AG08395 (cell line): Measurements from ENCODE around the gene CCDC18.
A peak's percentile ranks its signal among the peaks of the same experiment; 100 is the strongest.
"Not testable (repeated sequence)": the region's sequence is repeated elsewhere in the genome, so short reads cannot be mapped to it uniquely, and the experiment has no call there.

Experiments
- DNase-seq: peaks from one replicate; pipeline ENCODE4 v3.0.0; 2012; ENCODE audit warnings: mixed read lengths, low spot score

CCDC18 gene

DNA sequence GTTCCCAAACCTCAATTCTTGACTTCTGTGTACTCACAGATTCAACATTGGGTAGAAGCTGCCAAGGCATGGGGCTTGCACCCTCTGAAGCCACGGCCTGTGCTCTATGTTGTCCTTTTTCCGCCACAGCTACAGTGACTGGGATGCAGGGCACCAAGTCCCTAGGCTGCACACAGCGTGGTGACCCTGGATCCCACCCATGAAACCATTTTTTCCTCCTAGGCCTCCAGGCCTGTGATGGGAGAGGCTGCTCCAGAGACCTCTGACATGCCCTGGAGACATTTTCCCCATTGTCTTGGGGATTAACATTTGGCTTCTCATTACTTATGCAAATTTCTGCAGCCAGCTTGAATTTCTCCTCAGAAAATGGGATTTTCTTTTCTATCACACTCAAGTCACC is 62.7 kb downstream of the CCDC18 start:
- not testable (repeated sequence) for DNase-seq

DNA sequence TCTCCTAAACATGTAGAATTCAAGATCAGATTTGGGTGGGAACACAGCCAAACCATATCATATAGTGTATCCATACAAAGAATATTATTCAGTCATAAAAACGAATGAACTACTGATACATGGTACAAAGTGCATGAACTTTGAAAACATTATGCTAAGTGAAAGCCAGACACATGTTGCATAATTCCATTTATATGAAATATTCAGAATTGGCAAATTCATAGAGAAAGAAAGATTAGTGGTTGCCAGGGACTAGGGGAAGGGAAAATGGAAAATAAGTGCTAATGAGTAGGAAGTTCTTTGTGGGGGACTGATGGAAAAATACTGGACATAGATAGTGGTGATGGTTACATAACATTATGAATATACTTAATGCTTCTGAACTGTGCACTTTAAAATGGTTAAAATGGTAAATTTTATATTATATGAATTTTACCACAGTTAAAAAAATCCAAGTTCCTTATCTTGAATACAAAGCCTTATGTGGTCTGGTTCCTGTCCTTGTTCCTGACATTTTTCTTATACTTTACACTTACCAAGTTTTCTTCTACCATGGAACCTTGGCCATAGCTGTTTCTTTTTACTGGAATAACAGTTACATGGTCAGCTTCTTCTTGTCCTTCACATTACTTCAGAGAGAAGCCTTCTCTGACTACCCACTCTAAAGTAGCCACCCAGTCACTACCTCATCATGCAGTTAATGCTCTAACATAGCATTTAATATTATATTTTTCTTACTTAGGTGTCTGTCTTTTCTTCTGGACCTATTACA is 64.0 kb downstream of the CCDC18 start:
- DNase-seq: no peak

DNA sequence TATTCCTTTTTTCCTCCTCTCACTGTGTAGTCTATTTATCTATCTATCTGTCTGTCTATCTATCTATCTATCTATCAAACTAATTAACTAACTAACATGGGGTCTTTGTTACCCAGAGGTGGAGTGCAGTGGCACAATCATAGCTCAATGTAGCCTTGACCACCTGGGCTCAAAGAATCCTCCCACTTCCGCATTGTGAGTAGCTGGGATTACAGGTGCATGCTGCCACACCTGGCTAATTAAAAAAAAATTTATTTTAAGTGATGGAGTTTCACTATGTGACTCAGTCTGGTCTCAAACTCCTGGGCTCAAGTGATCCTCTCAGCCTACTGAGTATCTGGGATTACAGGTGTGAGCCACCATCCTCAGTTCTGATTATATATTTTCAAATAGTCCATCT is 71.4 kb downstream of the CCDC18 start:
- no peak for DNase-seq

DNA sequence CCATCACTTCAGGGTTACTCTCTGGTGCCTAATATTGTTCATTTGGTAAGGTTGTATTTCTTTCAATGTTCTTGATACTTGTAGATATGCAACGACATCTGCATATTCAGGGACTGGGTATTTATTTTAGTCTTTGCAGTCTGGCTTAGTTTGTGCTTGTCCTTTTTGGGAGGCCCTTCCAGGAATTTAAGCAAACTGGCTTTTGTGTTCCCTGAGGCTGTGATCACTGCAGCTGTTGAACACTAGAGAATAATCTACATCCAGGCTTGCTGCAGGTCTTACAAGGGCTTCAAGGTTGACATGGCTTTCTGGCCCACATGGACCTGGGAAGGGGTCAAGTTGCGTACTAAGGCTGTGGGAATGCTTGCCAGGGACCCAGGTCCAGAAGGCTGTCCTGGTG is 72.1 kb downstream of the CCDC18 start:
- DNase-seq: no peak

DNA sequence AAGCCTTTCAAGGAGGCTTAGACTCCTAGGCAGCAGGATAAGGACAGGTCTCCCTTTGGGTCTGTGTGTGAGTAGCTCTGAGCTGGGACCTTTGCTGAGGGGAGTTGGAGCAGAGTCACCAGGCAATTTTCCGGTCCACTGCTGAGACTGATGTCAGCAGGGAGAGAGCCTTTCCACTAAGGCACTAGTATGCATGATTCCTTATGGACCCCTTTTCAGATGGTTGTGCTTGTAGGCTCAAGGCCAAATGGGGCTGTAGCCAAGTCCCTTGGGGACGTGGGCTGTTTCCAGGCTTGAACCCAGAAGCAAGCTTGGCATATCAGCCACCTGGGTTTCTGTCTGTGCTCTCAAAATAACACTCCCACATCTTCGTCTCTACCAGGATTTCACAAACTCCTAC is 73.0 kb downstream of the CCDC18 start:
- no peak for DNase-seq

DNA sequence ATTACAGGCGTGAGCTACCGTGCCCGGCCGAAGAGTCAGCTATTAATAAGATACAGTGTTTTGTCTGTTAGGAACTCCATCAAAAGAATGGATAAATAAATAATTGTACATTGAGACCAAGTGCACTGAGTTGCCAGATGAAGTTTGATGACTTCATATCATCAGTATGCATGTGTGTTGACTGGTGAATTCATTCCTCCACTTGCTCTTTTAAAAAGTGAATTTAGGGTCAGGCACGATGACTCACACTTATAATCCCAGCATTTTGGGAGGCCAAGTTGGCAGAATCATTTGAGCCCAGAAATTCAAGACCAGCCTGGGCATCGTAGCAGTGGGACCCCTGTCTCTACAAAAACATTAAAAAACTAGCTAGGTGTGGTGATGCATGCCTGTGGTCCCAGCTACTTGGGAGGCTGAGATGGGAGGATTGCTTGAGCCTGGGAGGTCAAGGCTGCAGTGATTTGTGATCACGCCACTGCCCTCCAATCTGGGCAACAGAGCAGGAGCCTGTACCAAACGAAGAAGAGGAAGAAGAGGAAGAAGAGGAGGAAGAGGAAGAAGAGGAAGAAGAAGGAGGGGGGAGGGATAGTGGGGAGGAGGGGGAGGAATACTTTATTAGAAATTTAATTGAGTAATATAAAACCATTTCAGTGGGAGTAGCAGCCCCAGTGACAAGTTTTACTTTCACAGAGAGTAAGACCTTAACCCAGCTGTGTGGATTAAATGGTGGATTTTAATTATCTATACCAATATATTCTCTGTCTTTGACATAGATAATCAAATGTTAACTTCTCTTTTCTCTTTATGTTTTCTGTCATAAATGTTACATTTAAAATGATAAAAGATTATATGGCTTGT is 74.9 kb downstream of the CCDC18 start:
- DNase-seq: peak; percentile 57

DNA sequence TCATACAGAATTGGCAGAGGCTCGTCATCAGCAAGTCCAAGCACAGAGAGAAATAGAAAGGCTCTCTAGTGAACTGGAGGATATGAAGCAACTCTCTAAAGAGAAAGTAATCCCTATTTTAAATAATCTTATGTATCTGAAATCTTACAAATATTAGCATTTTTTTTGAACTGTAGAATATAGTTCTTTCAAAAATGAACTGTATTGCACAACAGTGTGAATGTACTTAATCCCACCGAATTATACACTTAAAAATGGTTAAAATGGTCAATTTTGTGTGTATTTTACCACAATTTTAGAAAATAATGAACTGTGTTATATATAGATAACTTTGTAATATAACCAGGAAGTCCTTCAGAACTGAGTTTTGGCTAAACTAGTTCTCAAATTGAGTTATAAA is 75.9 kb downstream of the CCDC18 start:
- DNase-seq: no peak

DNA sequence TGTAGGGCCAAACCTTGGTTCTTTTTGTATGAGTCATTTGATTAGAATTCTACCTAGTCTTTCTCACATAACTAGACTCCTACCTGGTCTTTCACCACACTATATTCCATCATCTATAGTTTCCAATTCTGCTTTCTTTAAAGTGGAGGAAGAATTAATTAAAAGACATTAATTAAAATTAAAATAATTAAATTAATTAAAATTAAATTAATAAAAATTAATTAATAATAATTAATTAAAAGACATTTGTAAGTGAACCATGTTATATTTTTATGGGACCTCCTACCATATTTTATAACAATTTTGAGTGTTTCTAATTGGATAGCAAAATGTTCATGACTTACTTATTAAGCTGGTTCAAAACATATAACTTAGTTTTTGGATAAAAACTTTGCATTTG is 77.4 kb downstream of the CCDC18 start:
- no peak for DNase-seq

DNA sequence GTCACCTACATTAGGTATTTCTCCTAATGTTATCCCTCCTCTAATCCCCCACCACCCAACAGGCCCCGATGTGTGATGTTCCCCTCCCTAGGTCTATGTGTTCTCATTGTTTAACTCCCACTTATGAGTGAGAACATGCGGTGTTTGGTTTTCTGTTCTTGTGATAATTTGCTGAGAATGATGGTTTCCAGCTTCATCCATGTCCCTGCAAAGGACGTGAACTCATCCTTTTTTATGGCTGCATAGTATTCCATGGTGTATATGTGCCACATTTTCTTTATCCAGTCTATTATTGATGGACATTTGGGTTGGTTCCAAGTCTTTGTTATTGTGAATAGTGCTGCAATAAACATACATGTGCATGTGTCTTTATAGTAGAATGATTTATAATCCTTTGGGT is 80.2 kb downstream of the CCDC18 start:
- not testable (repeated sequence) for DNase-seq

DNA sequence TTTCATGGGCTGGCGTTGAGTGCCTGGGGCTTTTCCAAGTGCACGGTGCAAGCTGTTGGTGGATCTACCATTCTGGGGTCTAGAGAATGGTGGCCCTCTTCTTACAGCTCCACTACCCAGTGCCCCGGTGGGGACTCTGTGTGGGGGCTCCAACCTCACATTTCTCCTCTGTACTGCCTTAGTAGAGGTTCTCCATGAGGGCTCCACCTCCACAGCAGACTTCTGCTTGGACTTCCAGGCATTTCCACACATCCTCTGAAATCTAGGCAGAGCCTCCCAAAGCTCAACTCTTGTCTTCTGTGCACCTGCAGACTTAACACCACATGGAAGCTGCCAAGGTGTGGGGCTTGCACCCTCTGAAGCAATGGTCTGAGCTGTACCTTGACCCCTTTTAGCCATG is 82.1 kb downstream of the CCDC18 start:
- no peak for DNase-seq

DNA sequence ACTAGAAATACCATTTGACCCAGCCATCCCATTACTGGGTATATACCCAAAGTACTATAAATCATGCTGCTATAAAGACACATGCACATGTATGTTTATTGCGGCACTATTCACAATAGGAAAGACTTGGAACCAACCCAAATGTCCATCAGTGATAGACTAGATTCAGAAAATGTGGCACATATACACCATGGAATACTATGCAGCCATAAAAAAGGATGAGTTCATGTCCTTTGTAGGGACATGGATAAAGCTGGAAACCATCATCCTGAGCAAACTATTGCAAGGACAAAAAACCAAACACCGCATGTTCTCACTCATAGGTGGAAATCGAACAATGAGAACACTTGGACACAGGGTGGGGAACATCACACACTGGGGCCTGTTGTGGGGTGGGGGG is 88.4 kb downstream of the CCDC18 start:
- not testable (repeated sequence) for DNase-seq

DNA sequence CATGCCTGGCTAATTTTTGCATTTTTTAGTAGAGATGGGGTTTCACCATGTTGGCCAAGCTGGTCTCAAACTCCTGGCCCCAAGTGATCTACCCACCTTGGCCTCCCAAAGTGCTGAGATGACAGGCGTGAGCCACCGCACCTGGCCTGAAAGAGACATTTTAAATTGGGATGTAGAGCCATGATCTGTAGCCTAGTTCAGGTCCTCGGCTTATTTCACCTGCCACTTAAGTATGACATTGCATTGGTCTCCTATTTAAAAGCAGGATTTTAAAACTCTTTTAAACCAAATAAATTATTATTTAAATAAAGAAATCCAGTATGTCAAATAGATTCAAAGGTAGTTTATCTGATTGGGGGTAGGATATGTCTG is 94.7 kb downstream of the CCDC18 start:
- DNase-seq: not testable (repeated sequence)

DNA sequence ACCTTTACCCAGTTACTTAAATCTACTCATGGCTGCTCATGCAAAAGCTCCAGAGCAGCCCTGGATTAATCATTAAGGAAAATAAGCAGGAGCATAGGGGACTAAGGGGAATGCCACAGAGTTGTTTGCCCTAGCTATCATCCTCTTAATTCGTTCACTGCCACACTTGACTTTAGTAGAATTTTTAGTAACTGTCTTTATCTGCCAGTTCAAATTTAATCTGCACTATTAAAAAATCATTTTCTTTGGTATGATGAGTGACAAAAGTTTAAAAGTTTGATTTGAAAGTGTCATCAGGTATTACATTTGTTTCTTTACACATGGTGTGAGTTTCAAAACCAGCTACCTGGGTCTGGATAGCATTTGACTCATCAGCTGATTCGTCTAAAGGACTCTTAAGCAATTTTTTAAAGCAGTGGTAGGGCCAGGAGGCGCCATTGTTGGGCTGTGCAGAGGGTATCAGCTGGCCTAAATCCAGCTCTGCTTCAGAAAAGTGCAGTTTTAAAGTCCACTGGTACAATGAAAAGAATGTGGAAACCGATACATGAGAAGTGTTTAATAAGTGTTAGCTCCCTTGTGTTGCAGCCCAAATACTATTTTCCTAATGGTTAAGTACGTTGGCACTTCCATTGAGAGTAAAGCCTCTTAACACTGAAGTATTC is 95.2 kb downstream of the CCDC18 start:
- DNase-seq: no peak

DNA sequence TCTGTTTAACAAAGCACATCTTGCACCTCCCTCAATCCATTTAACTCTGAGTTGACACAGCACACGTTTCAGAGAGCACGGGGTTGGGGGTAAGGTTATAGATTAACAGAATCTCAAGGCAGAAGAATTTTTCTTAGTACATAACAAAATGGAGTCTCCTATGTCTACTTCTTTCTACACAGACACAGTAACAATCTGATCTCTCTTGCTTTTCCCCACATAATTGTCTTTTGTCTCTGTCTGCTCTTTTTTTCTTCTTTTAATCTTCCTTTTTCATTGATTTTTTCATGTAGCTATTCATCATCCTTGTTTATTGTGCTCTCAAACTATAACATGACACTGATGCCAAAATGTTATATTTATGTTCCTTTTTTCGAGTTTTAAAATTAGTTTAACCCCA is 97.0 kb downstream of the CCDC18 start:
- not testable (repeated sequence) for DNase-seq

DNA sequence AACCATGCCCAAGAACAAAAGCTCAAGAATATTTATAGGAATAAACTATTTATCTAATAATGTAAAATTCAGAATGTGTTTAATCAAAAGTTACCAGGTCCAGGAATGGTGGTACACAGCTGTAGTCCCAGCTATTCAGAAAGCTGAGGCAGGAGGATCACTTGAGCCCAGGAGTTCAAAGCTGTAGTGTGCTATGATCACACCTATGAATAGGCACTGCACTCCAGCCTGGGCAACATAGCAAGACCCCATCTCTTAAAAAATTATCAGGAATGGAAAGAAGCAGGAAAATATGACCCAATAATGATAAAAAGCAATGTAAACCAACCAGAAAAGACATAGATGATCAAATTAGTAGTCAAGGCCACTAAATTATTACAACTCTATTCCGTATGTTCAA is 103.0 kb downstream of the CCDC18 start:
- DNase-seq: no peak

DNA sequence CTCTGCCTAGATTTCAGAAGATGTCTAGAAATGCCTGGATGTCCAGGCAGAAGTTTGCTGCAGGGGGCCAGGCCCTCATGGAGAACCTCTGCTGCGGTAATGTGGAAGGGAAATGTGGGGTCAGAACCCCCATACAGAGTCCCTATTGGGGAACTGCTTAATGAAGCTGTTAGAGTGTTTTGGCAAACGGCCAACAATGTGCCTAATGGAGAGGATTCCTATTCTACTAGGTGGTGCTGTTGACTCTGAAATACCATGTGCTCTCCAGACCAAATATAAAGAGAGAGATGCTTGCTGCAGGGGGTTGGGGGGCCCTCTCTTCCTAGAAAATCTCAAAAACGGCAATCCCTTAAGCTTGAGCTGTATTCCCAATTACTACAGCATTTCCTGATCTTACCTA is 108.0 kb downstream of the CCDC18 start:
- DNase-seq: no peak

DNA sequence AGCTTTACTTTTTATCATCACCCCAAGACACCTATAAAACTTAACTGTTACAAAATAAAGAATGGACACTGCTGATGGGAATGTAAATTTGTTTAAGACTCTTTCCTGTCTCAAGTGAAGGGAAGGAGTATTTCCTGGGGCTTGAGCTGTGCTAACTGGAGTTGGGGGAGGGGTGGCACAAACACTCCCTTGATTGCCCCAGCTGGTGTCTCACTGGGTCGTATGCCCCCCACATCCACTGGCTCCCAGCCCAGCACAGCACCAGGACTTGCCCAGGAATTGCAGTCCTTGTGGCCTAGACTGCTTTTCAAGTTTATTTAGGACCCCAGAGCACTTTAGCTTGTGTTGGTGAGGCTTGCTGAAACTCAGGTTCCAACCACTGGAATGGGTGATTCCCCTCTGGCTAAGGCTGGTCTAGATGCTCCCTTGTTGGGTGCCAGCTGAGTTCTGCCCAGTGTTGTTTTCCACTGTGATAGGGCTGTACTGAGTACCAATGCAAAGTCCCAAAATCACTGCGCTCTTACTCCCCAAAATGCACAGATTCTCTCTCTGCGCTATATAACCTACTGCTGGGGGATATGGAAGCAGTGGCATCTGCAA is 116.1 kb downstream of the CCDC18 start:
- DNase-seq: no peak

DNA sequence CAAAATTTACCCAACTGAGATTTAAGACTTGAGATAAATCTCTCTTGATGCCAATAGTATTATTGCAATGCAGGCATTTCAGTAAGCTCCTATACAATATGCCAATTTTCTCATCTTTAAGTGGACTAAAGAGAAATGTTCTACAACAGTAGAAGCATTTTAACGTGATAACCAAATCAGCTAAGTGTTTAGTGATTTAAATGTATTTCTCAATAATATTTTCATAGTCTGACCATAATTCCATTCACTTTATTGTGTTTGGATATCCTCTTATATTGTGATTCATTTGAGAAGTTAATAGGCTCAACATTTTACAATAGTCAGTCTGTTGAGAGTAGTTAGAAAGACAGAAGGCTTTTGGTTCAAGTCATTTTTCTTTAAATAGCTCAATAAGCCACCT is 120.6 kb downstream of the CCDC18 start:
- no peak for DNase-seq

DNA sequence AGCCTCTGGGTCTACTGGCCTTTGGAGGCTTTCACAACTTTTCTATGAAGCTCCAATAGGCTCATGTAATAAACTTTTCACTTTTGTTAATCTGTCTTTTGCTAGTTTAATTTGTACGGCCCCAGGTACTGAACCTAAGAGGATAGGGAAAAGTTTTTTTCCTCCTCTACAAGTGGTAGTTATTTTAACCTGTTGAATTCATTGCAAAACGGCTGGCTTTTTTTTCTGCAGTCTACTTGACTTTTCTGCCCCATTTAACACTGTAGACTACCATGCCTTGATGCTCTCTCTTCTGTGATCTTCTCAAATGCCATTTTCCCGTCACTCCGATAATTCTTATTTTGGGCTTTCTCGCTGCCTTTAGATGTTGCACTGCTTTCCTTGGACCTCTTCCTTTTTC is 121.6 kb downstream of the CCDC18 start:
- DNase-seq: no peak

DNA sequence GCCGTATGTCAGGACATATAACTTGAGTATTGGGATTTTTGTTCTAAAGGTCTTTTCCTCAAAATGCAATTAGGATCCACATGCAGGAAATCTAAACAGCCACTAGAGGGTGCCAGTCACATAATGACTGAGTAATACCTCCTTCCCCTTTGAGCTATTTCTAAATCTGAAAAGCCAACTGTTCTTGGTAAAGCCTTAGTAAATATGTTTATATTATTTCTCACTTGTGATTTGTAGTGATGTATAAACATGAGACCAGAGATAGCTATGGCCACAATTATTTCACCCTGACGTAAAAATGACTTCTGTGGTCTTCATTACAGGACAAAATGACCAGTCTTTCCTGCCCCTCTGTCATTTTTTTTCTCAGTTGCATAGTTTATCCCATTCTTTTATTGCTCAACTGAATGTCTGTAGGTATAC is 124.2 kb downstream of the CCDC18 start:
- peak; percentile 72 for DNase-seq

DNA sequence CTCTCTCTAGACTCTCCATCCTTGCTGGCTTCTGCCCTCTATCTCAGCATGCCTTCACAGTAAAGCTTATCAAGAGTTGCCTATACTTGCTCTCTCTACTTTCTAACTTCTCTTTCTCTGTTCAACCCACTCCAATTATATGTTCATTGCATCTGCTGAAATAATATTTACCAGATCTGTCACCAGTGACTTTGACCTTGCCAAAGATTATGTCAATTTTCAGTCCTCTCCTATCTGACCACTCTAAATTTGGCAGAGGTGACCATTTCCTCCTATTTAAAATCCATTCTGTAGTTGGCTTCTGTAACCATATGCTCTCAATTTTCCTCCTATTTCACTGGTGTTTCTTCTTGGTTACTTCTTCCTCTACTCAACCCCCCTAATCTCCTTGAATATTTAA is 126.4 kb downstream of the CCDC18 start:
- DNase-seq: no peak

DNA sequence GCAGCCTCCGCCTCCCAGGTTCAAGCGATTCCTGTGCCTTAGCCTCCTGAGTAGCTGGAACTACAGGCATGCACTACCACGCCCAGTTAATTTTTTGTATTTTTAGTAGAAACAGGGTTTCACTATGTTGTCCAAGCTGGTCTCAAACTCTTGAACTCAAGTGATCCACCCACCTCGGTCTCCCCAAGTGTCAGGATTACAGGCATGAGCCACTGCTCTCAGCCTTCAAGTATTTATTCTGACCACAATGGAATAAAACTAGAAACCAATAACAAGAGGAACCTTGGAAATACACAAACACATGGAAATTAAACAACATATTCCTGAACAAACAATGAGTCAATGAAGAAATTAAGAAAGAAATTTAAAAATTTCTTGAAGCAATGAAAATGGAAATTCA is 132.5 kb downstream of the CCDC18 start:
- no peak for DNase-seq

DNA sequence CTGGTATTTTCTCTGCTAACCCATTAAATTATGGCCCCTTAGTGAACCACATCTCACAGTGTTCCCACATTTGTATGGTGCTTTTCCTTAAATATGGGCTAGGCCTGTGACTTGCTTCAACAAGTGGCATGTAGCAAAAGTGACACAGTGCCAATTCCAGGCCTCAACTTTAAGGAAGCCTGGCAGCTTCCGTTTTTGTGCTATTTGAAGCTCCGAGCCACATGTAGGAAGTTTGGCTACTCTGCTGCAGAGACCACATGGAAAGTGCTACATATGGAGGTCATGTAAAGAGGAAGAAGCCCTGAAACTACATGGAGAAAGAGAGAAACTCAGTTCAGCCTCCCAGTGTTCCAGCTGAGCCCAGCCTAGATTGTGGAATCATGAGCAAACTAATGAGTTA is 136.7 kb downstream of the CCDC18 start:
- no peak for DNase-seq
